Vagina (tissue), 2 donors: ENCODE measurements around the gene DELE1. TPM values are rescaled to one million over a fixed set of nuclear protein-coding genes. Genes with fewer than 3 reads are reported as not detected.

ENCODE experiments used
- DNase-seq, 2 donors: peaks; one replicate each; pipeline ENCODE4 v3.0.0-alpha.2; 2017; ENCODE audit errors: extremely low spot score in 2 of 2
- H3K27ac ChIP-seq: fragments of 200-600 bp; sonication (generic); one replicate; pipeline ENCODE4 v1.5.1; 2019
- H3K27me3 ChIP-seq: fragments of 200-600 bp; sonication (generic); one replicate; pipeline ENCODE4 v1.5.1; 2019
- H3K36me3 ChIP-seq, 2 donors: fragments of 200-600 bp; sonication (generic); one replicate each; pipeline ENCODE4 v1.5.1; 2017 to 2019
- H3K4me1 ChIP-seq: fragments of 200-600 bp; sonication (generic); one replicate; pipeline ENCODE4 v1.5.1; 2019
- H3K4me3 ChIP-seq, 2 donors: fragments of 200-600 bp; sonication (generic); 1 replicate in 1 of 2; 2 replicates in 1 of 2; pipeline ENCODE4 v1.5.1; 2016 to 2019
- H3K9me3 ChIP-seq: fragments of 200-600 bp; sonication (generic); one replicate; pipeline ENCODE4 v1.5.1; 2019
- POLR2A ChIP-seq, 2 donors: fragments of 450-650 bp; IDR thresholded peaks; one replicate each; pipeline ENCODE4 v1.6.1; 2017; ENCODE audit warnings: antibody characterized with exemption in 2 of 2, mild to moderate bottlenecking in 2 of 2, moderate library complexity in 2 of 2
- POLR2AphosphoS5 ChIP-seq, 2 donors: sonication (generic); formaldehyde crosslinking; IDR thresholded peaks; one replicate each; pipeline ENCODE4 v1.9.0; 2017; ENCODE audit warnings: antibody characterized with exemption in 2 of 2, mild to moderate bottlenecking in 2 of 2, low read depth in 1 of 2; ENCODE audit not compliant: insufficient read depth in 1 of 2
- intact Hi-C: fragments of 100-400 bp; cut with DNase I; formaldehyde crosslinking; loops from one replicate; pipeline ENCODE4 v1.15.1; 2023
- total RNA-seq: library from RNA; depleted of rRNA; stranded (reverse); fragments of >200 nt; gene quantifications from one replicate; pipeline ENCODE4 v1.2.3, GENCODE V29; 2016
- TF ChIP-seq, protein P1 (sequence below), 3 experiments: fragments of 450-650 bp in 2 of 3; fragments of 200-600 bp in 1 of 3; sonication (generic) in 1 of 3; IDR thresholded peaks; one replicate each; pipeline ENCODE4 v1.5.1; 2017 to 2019; ENCODE audit warnings: antibody characterized with exemption in 3 of 3, mild to moderate bottlenecking in 2 of 3, moderate library complexity in 2 of 3

Gene DELE1
- total RNA-seq, 1 donor from 2014 or later: 79.1 TPM

DNA sequence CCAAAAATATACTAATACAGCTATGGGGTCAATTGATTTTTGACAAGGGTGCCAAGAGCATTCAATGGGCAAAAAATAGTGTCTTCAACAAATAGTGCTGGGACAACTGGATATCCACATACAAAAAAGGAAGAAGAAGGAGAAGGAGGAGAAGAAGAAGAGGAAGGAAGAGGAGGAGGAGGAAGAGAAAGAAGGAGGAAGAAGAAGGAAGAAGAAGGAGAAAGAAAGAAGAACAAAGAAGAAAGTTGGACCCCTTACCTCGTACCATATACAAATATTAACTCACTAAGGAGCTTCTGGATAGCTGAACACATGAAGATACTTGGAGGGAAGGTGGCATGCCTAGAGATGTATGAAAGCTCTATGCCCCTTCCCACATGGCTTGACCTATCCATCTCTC, 17.2 kb upstream of the DELE1 start:
- no peak overlapping the region for H3K4me3 ChIP-seq
- no peaks in the 10 kb centered on the region for H3K27me3 ChIP-seq
- DNase-seq: no peak
- H3K9me3 ChIP-seq: no peaks in the 10 kb centered on the region
- H3K36me3 ChIP-seq: no peaks in the 10 kb centered on the region
- no peak overlapping the region for H3K27ac ChIP-seq
- no peaks in the 10 kb centered on the region for H3K4me1 ChIP-seq
- intact Hi-C loops: no loop called here
- no peak for TF ChIP-seq POLR2A (IDR thresholded peaks at IDR 0.05)
- TF ChIP-seq, protein P1, sequence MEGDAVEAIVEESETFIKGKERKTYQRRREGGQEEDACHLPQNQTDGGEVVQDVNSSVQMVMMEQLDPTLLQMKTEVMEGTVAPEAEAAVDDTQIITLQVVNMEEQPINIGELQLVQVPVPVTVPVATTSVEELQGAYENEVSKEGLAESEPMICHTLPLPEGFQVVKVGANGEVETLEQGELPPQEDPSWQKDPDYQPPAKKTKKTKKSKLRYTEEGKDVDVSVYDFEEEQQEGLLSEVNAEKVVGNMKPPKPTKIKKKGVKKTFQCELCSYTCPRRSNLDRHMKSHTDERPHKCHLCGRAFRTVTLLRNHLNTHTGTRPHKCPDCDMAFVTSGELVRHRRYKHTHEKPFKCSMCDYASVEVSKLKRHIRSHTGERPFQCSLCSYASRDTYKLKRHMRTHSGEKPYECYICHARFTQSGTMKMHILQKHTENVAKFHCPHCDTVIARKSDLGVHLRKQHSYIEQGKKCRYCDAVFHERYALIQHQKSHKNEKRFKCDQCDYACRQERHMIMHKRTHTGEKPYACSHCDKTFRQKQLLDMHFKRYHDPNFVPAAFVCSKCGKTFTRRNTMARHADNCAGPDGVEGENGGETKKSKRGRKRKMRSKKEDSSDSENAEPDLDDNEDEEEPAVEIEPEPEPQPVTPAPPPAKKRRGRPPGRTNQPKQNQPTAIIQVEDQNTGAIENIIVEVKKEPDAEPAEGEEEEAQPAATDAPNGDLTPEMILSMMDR (IDR thresholded peaks at IDR 0.05): no peak
- TF ChIP-seq POLR2AphosphoS5 (IDR thresholded peaks at IDR 0.05; ENCODE audit: insufficient read depth in 1 of 2, low read depth in 1 of 2): no peak

DNA sequence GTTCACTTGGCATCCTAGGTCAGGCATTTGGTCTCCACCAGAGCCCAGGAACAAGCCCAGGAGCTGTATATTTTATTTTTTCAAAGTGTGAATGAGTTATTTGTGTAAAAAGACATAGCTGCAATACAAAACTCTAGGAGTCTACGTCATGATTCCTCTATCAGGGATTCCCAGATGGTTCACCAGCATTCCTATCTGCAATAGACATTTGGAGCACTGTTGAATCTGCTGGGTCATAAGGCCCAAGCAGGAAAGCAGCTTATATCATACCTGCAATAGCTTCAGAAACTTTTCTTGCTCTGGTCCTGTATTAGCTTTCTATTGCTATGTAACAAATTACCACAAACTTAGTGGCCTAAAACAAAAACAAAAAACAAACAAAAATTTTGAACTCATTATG, 16.7 kb upstream of the DELE1 start:
- no peaks in the 10 kb centered on the region for H3K36me3 ChIP-seq
- intact Hi-C loops: no loop called here
- H3K9me3 ChIP-seq: no peaks in the 10 kb centered on the region
- no peaks in the 10 kb centered on the region for H3K27me3 ChIP-seq
- no peak overlapping the region for H3K27ac ChIP-seq
- TF ChIP-seq POLR2A (IDR thresholded peaks at IDR 0.05) (no peak), POLR2AphosphoS5 (IDR thresholded peaks at IDR 0.05; ENCODE audit: insufficient read depth in 1 of 2, low read depth in 1 of 2) (no peak)
- TF ChIP-seq, protein P1 (IDR thresholded peaks at IDR 0.05): no peak
- no peak for DNase-seq
- H3K4me3 ChIP-seq: no peak overlapping the region
- H3K4me1 ChIP-seq: no peaks in the 10 kb centered on the region

GRCh38 chr5:141908796-141909195, 14.9 kb upstream of the DELE1 start:
- H3K27ac ChIP-seq: no peak overlapping the region
- intact Hi-C loops: no loop called here

GRCh38 chr5:141909212-141909611, 14.5 kb upstream of the DELE1 start:
- intact Hi-C loops: no loop called here
- no peak for DNase-seq

More at GRCh38 chr5:141908796-141909195, 14.9 kb upstream of the DELE1 start:
- Histone ChIP-seq H3K4me3 (no peak overlapping the region), H3K4me1 (peaks cover 6% of the 10 kb centered on the region), H3K36me3 (no peaks in the 10 kb centered on the region), H3K27me3 (no peaks in the 10 kb centered on the region), H3K9me3 (no peaks in the 10 kb centered on the region)
- TF ChIP-seq POLR2AphosphoS5 (IDR thresholded peaks at IDR 0.05; ENCODE audit: insufficient read depth in 1 of 2, low read depth in 1 of 2): no peak
- TF ChIP-seq, protein P1 (IDR thresholded peaks at IDR 0.05): no peak
- no peak for TF ChIP-seq POLR2A (IDR thresholded peaks at IDR 0.05)
- no peak for DNase-seq

GRCh38 chr5:141910271-141910673, 13.4 kb upstream of the DELE1 start:
- no peaks in the 10 kb centered on the region for H3K36me3 ChIP-seq
- peaks cover 13% of the 10 kb centered on the region for H3K4me1 ChIP-seq
- intact Hi-C loops: no loop called here
- no peaks in the 10 kb centered on the region for H3K9me3 ChIP-seq
- no peaks in the 10 kb centered on the region for H3K27me3 ChIP-seq
- TF ChIP-seq POLR2A (IDR thresholded peaks at IDR 0.05): no peak
- TF ChIP-seq POLR2AphosphoS5 (IDR thresholded peaks at IDR 0.05; ENCODE audit: insufficient read depth in 1 of 2, low read depth in 1 of 2): no peak
- TF ChIP-seq, protein P1 (IDR thresholded peaks at IDR 0.05): no peak
- DNase-seq: no peak
- no peak overlapping the region for H3K4me3 ChIP-seq
- no peak overlapping the region for H3K27ac ChIP-seq

More at GRCh38 chr5:141909212-141909611, 14.5 kb upstream of the DELE1 start:
- Histone ChIP-seq H3K9me3 (no peaks in the 10 kb centered on the region), H3K4me1 (peaks cover 10% of the 10 kb centered on the region), H3K27ac (no peak overlapping the region), H3K4me3 (no peak overlapping the region), H3K27me3 (no peaks in the 10 kb centered on the region), H3K36me3 (no peaks in the 10 kb centered on the region)
- TF ChIP-seq POLR2A (IDR thresholded peaks at IDR 0.05) (no peak), POLR2AphosphoS5 (IDR thresholded peaks at IDR 0.05; ENCODE audit: insufficient read depth in 1 of 2, low read depth in 1 of 2) (no peak)
- TF ChIP-seq, protein P1 (IDR thresholded peaks at IDR 0.05): no peak
